MM.1S (cell line): Measurements from ENCODE around the gene FYN.

Experiments
- DNase-seq: peaks from one replicate; pipeline ENCODE4 v3.0.0-alpha.2; 2015
- H2AFZ ChIP-seq: fragments of 300-600 bp; sonication (generic); 2 replicates; pipeline ENCODE4 v1.6.0; 2016; ENCODE audit warnings: antibody characterized with exemption, low read length
- H3F3A ChIP-seq: fragments of 300-600 bp; sonication (generic); 2 replicates; pipeline ENCODE4 v1.6.1; 2016; ENCODE audit warnings: mild to moderate bottlenecking, antibody characterized with exemption, low read length, moderate library complexity, mixed read lengths; ENCODE audit not compliant: insufficient read depth
- H3K27ac ChIP-seq: fragments of 300-600 bp; sonication (generic); 2 replicates; pipeline ENCODE4 v1.5.1; 2016; ENCODE audit warnings: mild to moderate bottlenecking, low read length
- H3K27me3 ChIP-seq: fragments of 300-600 bp; sonication (generic); replicated peaks from 2 replicates; pipeline ENCODE4 v1.6.0; 2016; ENCODE audit warnings: low read length; ENCODE audit not compliant: insufficient read depth
- H3K36me3 ChIP-seq: fragments of 300-600 bp; sonication (generic); replicated peaks from 2 replicates; pipeline ENCODE4 v1.6.1; 2016; ENCODE audit warnings: mild to moderate bottlenecking, low read length, mixed read lengths; ENCODE audit not compliant: insufficient read depth
- H3K4me1 ChIP-seq: fragments of 300-600 bp; sonication (generic); 2 replicates; pipeline ENCODE4 v1.6.1; 2016; ENCODE audit warnings: low read length, mixed read lengths
- H3K4me2 ChIP-seq: fragments of 300-600 bp; sonication (generic); 2 replicates; pipeline ENCODE4 v1.6.0; 2016; ENCODE audit warnings: low read depth, low read length
- H3K4me3 ChIP-seq: fragments of 300-600 bp; sonication (generic); 2 replicates; pipeline ENCODE4 v1.5.1; 2016; ENCODE audit warnings: low read length, mixed read lengths
- H3K79me2 ChIP-seq: fragments of 300-600 bp; sonication (generic); 2 replicates; pipeline ENCODE4 v1.6.1; 2016; ENCODE audit warnings: mixed run types, low read length, mixed read lengths
- H3K9ac ChIP-seq: fragments of 300-600 bp; sonication (generic); 2 replicates; pipeline ENCODE4 v1.6.1; 2016; ENCODE audit warnings: low read length, mixed read lengths
- H3K9me2 ChIP-seq: fragments of 300-600 bp; sonication (generic); replicated peaks from 2 replicates; pipeline ENCODE4 v1.6.1; 2016; ENCODE audit warnings: mild to moderate bottlenecking, low read length, mixed read lengths; ENCODE audit not compliant: insufficient read depth
- H3K9me3 ChIP-seq: fragments of 300-600 bp; sonication (generic); replicated peaks from 2 replicates; pipeline ENCODE4 v1.6.1; 2016; ENCODE audit warnings: mild to moderate bottlenecking, low read length, mixed read lengths; ENCODE audit not compliant: insufficient read depth
- H4K20me1 ChIP-seq: fragments of 300-600 bp; sonication (generic); 2 replicates; pipeline ENCODE4 v1.6.1; 2016; ENCODE audit warnings: mild to moderate bottlenecking, low read length, moderate library complexity, mixed read lengths; ENCODE audit not compliant: insufficient read depth
- CTCF ChIP-seq: fragments of 300-600 bp; sonication (generic); IDR thresholded peaks from 2 replicates; pipeline ENCODE4 v1.5.1; 2016; ENCODE audit warnings: antibody characterized with exemption, low read length, mixed read lengths
- EZH2 ChIP-seq: fragments of 300-600 bp; sonication (generic); optimal IDR thresholded peaks from 2 replicates; pipeline ENCODE3; 2017; ENCODE audit warnings: low read depth, mild to moderate bottlenecking, antibody characterized with exemption, low read length, mixed read lengths
- EZH2phosphoT487 ChIP-seq: fragments of 300-600 bp; sonication (generic); IDR thresholded peaks from 2 replicates; pipeline ENCODE4 v1.6.1; 2018; ENCODE audit warnings: antibody characterized with exemption, low read length

FYN gene

GRCh38 chr6:111817451-111818120, 55.7 kb downstream of the FYN start:
- Histone ChIP-seq H3K9me2 (no peaks in the 10 kb centered on the region), H3K4me2 (no peak overlapping the region), H3K9ac (no peak overlapping the region), H3K27ac (no peak overlapping the region), H3F3A (no peaks in the 10 kb centered on the region), H4K20me1 (no peaks in the 10 kb centered on the region), H3K4me3 (no peak overlapping the region), H3K27me3 (no peaks in the 10 kb centered on the region), H3K9me3 (no peaks in the 10 kb centered on the region), H3K4me1 (no peaks in the 10 kb centered on the region), H3K36me3 (no peaks in the 10 kb centered on the region), H2AFZ (no peak overlapping the region), H3K79me2 (no peaks in the 10 kb centered on the region)
- DNase-seq, result no peak
- TF ChIP-seq EZH2phosphoT487 (no peak), CTCF (no peak), EZH2 (no peak)

- H3K4me2 ChIP-seq, result no peak overlapping the region
- H3F3A ChIP-seq, result no peaks in the 10 kb centered on the region
- H3K4me3 ChIP-seq, result no peak overlapping the region
- no peak for TF ChIP-seq EZH2phosphoT487
- TF ChIP-seq CTCF, result no peak
- no peak for TF ChIP-seq EZH2
- H3K9me3 ChIP-seq, result no peaks in the 10 kb centered on the region
- no peak overlapping the region for H2AFZ ChIP-seq
- no peaks in the 10 kb centered on the region for H3K4me1 ChIP-seq
- no peaks in the 10 kb centered on the region for H4K20me1 ChIP-seq
- no peak overlapping the region for H3K9ac ChIP-seq
- no peaks in the 10 kb centered on the region for H3K79me2 ChIP-seq
- H3K9me2 ChIP-seq, result no peaks in the 10 kb centered on the region
- no peaks in the 10 kb centered on the region for H3K27me3 ChIP-seq
- DNase-seq, result no peak
- no peaks in the 10 kb centered on the region for H3K36me3 ChIP-seq
- no peak overlapping the region for H3K27ac ChIP-seq
Observed at GRCh38 chr6:111813677-111814310, 59.5 kb downstream of the FYN start.

GRCh38 chr6:111813237-111813636, 60.0 kb downstream of the FYN start:
- Histone ChIP-seq H3K9ac (no peak overlapping the region), H3K9me2 (no peaks in the 10 kb centered on the region), H3K9me3 (no peaks in the 10 kb centered on the region), H3K4me2 (no peak overlapping the region), H3K4me3 (no peak overlapping the region), H3K27me3 (no peaks in the 10 kb centered on the region), H3K36me3 (no peaks in the 10 kb centered on the region), H4K20me1 (no peaks in the 10 kb centered on the region), H3K27ac (no peak overlapping the region), H3K4me1 (no peaks in the 10 kb centered on the region), H2AFZ (no peak overlapping the region), H3K79me2 (no peaks in the 10 kb centered on the region), H3F3A (no peaks in the 10 kb centered on the region)
- DNase-seq, result no peak
- TF ChIP-seq CTCF, result no peak
- TF ChIP-seq EZH2, result no peak
- no peak for TF ChIP-seq EZH2phosphoT487
